Measurements from ENCODE around the gene CLPTM1L.
"Not testable (repeated sequence)": the region's sequence is repeated elsewhere in the genome, so short reads cannot be mapped to it uniquely, and the experiment has no call there.

GRCh38 chr5:1289559-1289958, 55.3 kb downstream of the CLPTM1L start:
- not testable (repeated sequence) for TF ChIP-seq POLR2AphosphoS5, CTCF, POLR2A, EP300 (IDR thresholded peaks at IDR 0.05)

Data from suprapubic skin (tissue), 4 donors.